Fibroblast of peridontal ligament (primary cell): Measurements from ENCODE around the gene TMEM131.

Source experiments
- DNase-seq: peaks from one replicate; pipeline ENCODE4 v3.0.0-alpha.2; 2010; ENCODE audit errors: extremely low read depth

Gene TMEM131

GRCh38 chr2:98020516-98020915, 24.8 kb upstream of the TMEM131 start:
- no peak for DNase-seq

DNA sequence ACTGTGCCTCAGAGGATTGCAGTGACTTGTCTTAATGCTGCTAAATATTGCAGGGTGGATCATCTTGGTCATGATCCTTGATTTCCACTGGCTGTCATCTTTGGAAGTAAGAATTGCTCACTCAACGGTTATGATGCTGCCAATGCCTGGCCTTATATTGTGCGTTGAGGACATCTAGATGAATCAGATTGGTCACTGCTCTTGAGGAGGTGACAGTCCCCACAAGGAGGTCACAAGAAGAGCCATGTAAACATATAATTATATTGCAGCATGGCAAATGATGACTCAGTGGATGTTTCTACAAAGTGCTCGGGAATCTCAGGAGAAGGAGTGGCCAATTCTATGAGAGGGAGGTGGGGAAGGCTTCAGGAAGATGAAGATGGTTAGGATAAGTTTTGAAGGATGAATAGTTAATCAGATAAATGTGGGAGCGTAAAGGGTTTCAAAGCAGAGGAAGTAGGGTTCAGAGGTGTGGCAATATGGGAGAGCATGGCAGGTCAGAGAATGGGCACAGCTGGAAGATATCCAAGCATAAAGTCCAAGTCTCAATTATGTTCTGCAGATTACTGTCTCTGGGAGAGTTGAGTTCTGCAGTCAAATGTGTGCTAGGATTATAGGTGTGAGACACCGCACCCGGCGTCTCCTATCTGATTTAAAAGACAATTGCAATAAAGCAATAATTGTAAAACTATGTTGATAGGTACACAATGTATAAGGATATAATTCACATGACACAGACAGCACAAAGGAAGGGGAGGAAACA, 21.3 kb upstream of the TMEM131 start:
- DNase-seq: no peak

DNA sequence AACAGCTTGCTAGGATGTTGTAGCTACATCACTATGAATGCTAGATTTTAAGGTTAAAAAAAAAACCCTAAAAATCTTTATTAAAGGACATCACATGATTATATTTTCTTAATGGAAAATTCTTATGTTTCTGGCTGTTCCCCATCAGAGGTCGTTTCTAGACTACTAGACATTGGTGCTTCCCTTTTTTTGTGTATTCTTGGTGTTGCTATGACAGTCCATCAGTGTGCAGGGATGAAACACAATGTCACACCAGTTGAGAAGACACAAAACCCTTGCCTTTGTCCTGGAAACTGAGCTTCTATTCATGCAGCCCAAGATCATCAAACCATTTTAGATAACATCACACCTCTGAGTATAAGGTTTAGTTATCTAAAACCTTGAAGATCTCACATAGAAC, 19.9 kb upstream of the TMEM131 start:
- DNase-seq: no peak

DNA sequence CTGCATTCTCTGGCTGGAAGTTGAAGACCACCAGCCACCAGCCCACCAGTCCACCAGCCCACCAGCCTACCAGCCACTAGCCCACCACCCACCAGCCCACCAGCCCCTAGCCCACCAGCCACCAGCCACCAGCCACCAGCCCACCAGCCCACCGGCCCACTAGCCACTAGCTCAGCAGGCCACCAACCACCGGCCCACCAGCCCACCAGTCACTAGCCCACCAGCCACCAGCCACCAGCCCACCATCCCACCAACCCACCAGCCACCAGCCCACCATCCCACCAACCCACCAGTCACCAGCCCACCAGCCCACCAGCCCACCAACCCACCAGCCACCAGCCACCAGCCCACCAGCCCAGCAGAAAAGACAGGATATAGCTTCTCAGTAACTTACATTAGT, 18.6 kb upstream of the TMEM131 start:
- DNase-seq: no peak

DNA sequence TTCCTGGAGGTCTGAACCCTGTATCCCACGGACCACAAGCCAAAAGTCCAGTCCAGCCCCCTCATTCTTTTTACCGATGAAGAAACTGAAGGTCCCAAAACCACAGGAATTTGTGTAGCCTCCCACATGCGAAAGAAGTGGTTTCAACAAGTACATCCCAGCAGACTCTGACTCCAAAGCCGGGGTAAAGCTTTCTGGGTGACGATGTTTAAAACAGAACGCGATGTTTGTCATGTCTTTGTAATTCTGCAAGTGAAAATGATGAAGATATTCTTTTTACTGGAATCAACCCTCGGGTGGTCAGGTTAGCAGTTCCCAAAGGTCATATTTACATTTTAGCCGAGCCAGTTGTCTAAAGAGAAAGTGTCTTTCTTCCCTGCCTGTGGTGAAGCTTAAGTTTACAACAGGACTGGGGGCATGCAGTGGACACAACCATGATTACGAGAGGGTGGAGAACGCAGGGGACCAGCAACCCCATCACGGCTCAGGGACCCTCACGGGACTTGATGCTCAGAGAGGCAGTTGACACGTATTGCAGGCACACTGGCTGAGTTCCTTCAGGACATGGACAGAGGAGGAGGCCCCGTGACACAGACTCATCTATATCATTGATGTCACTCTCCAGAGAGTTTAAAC, 17.8 kb upstream of the TMEM131 start:
- peak; percentile 71 for DNase-seq

- DNase-seq: peak; percentile 5
Measured at GRCh38 chr2:98012561-98012991, 16.8 kb upstream of the TMEM131 start.

- peak; percentile 72 for DNase-seq
Measured at GRCh38 chr2:98009887-98010760, 14.4 kb upstream of the TMEM131 start.

GRCh38 chr2:98008415-98008814, 12.7 kb upstream of the TMEM131 start:
- DNase-seq: no peak

DNA sequence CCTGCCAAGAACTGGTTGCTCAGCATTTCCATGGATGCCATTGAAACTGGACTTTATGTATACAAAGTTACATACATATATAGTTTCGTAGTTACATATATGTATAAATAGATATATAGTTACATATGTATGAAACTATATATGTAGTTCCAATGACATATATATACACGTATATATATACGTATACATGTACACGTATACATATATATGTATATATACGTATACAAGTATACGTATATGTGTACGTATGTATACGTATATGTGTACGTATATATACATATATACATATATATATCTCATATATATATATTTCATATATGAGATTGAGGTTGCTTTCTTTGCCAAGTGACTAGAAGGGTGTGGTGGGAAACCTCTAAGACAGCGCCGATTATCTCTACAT, 10.6 kb upstream of the TMEM131 start:
- DNase-seq: no peak

GRCh38 chr2:98004613-98005012, 8.9 kb upstream of the TMEM131 start:
- no peak for DNase-seq

- no peak for DNase-seq
Measured at GRCh38 chr2:98004047-98004446, 8.3 kb upstream of the TMEM131 start.

GRCh38 chr2:97999536-97999935, 3.8 kb upstream of the TMEM131 start:
- no peak for DNase-seq

GRCh38 chr2:97998431-97999005, 2.8 kb upstream of the TMEM131 start:
- DNase-seq: no peak

GRCh38 chr2:97997784-97998392, 2.1 kb upstream of the TMEM131 start:
- no peak for DNase-seq

DNA sequence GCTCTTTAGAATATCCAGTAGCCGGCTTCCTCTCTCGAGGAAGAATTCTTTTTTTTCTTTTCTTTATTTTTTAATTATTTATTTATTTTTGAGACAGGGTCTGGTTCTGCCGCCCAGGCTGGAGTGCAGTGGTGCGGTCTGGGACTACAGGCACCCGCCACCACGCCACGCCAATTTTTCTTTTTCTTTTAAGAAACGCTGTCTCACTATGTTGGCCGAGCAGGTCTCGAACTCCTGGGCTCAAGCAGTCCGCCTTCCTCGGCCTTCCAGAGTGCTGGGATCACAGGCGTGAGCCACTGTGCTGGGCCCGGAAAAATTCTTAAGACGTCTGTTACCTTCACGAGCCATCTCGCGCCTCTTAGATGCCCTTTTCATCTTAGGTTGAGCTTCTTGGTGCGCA, 931 bp upstream of the TMEM131 start:
- no peak for DNase-seq

DNA sequence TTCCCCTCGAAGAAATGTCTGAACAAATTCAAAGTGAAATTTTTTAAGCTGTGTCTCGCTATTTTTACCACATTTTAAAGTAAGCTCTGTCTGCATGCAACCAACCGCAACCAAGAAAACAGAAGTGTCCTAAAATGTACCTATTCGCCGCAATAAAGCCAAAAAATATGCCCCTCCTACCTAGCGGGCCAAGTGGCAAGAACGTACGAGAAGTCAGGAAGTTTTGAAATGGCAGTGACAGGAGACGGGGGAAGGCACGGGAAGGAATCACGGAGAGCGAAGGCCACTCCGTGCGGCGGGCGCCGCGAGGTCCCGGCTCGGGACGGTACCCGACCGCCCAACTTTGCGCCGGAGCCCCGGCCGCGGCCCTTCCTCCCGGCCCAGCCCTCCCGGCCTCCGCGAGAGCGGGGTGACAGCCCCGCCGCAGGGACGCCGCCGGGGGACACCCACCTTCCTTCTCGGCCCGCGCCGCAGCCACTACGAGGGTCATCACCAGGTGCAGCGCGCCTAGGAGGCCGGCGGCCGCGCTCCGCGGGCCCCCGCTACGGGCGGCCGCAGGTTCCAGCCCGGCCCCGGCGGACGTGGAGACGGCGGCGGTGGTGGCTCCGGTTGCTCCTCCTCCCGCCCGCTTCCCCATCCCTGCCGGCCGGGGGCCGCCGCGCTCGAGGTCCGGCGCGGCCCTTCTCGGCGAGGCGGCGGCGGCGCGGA, 568 bp downstream of the TMEM131 start:
- peak; percentile 37 for DNase-seq

DNA sequence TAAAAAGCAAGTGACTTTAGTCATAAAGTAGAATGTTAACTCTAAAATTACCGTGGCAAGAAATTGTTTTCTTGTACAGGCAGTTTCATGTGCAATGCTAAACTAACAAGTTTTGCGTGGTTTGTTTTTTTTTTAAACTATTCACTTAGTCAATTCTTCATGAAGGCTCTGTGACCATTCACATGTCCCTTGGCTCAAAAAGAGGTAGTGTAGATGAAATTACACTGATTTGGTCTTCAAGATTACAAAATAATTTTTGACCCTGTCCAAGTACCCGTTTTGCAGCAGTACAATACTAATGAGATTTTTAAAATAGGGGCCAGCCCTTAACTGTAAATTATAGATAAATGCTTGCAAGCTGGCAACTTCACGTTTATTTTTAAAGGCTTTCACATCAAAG, 1.3 kb downstream of the TMEM131 start:
- DNase-seq: peak; percentile 2

DNA sequence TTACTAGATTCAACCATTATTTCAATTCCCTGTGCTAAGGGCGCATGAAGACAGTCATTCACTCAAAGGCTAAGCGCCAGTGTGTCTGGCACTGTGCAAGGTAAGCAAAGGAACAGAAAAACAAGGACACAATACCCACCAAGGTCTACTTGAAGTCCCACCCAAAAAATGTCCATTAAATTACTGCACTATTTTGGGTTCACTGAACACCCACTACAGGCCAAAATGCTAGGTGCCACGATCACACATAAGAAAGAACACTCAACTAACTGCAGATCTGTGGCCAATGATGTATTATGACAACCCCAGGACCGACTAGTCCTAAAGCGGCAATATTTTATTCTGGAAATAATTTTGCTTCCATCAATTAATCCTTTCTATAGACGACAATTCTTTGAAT, 1.8 kb downstream of the TMEM131 start:
- peak; percentile 12 for DNase-seq

- peak; percentile 8 for DNase-seq
Measured at GRCh38 chr2:97992836-97993825, 2.6 kb downstream of the TMEM131 start.
